MM.1S (cell line): ENCODE results near the gene STARD9.

Source experiments
- DNase-seq: peaks from one replicate; pipeline ENCODE4 v3.0.0-alpha.2; 2015
- H2AFZ ChIP-seq: fragments of 300-600 bp; sonication (generic); 2 replicates; pipeline ENCODE4 v1.6.0; 2016; ENCODE audit warnings: antibody characterized with exemption, low read length
- H3F3A ChIP-seq: fragments of 300-600 bp; sonication (generic); 2 replicates; pipeline ENCODE4 v1.6.1; 2016; ENCODE audit warnings: mild to moderate bottlenecking, antibody characterized with exemption, low read length, moderate library complexity, mixed read lengths; ENCODE audit not compliant: insufficient read depth
- H3K27ac ChIP-seq: fragments of 300-600 bp; sonication (generic); 2 replicates; pipeline ENCODE4 v1.5.1; 2016; ENCODE audit warnings: mild to moderate bottlenecking, low read length
- H3K27me3 ChIP-seq: fragments of 300-600 bp; sonication (generic); replicated peaks from 2 replicates; pipeline ENCODE4 v1.6.0; 2016; ENCODE audit warnings: low read length; ENCODE audit not compliant: insufficient read depth
- H3K36me3 ChIP-seq: fragments of 300-600 bp; sonication (generic); replicated peaks from 2 replicates; pipeline ENCODE4 v1.6.1; 2016; ENCODE audit warnings: mild to moderate bottlenecking, low read length, mixed read lengths; ENCODE audit not compliant: insufficient read depth
- H3K4me1 ChIP-seq: fragments of 300-600 bp; sonication (generic); 2 replicates; pipeline ENCODE4 v1.6.1; 2016; ENCODE audit warnings: low read length, mixed read lengths
- H3K4me2 ChIP-seq: fragments of 300-600 bp; sonication (generic); 2 replicates; pipeline ENCODE4 v1.6.0; 2016; ENCODE audit warnings: low read depth, low read length
- H3K4me3 ChIP-seq: fragments of 300-600 bp; sonication (generic); 2 replicates; pipeline ENCODE4 v1.5.1; 2016; ENCODE audit warnings: low read length, mixed read lengths
- H3K79me2 ChIP-seq: fragments of 300-600 bp; sonication (generic); 2 replicates; pipeline ENCODE4 v1.6.1; 2016; ENCODE audit warnings: mixed run types, low read length, mixed read lengths
- H3K9ac ChIP-seq: fragments of 300-600 bp; sonication (generic); 2 replicates; pipeline ENCODE4 v1.6.1; 2016; ENCODE audit warnings: low read length, mixed read lengths
- H3K9me2 ChIP-seq: fragments of 300-600 bp; sonication (generic); replicated peaks from 2 replicates; pipeline ENCODE4 v1.6.1; 2016; ENCODE audit warnings: mild to moderate bottlenecking, low read length, mixed read lengths; ENCODE audit not compliant: insufficient read depth
- H3K9me3 ChIP-seq: fragments of 300-600 bp; sonication (generic); replicated peaks from 2 replicates; pipeline ENCODE4 v1.6.1; 2016; ENCODE audit warnings: mild to moderate bottlenecking, low read length, mixed read lengths; ENCODE audit not compliant: insufficient read depth
- H4K20me1 ChIP-seq: fragments of 300-600 bp; sonication (generic); 2 replicates; pipeline ENCODE4 v1.6.1; 2016; ENCODE audit warnings: mild to moderate bottlenecking, low read length, moderate library complexity, mixed read lengths; ENCODE audit not compliant: insufficient read depth
- EZH2 ChIP-seq: fragments of 300-600 bp; sonication (generic); optimal IDR thresholded peaks from 2 replicates; pipeline ENCODE3; 2017; ENCODE audit warnings: low read depth, mild to moderate bottlenecking, antibody characterized with exemption, low read length, mixed read lengths
- EZH2phosphoT487 ChIP-seq: fragments of 300-600 bp; sonication (generic); IDR thresholded peaks from 2 replicates; pipeline ENCODE4 v1.6.1; 2018; ENCODE audit warnings: antibody characterized with exemption, low read length
- TF ChIP-seq, protein P1 (sequence below): fragments of 300-600 bp; sonication (generic); IDR thresholded peaks from 2 replicates; pipeline ENCODE4 v1.5.1; 2016; ENCODE audit warnings: antibody characterized with exemption, low read length, mixed read lengths

The STARD9 gene

DNA sequence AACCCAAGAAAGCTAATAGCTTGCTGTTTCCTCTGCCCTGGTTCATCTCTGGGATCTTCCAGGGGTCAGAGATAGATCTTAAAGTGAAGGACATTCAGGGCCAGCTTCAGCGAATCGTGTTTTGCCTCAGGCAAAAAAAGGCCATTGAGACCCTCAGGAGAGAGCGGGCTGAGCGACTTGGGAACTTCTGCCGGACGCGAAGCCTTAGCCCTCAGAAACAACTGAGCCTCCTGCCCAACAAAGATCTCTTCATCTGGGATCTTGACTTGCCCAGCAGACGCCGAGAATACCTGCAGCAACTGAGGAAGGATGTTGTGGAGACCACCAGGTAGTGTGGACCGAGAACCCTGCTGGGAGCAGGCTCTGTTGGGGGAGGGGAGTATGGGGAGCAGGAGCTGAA is 119.0 kb downstream of the STARD9 start:
- Histone ChIP-seq H4K20me1 (no peaks in the 10 kb centered on the region), H3K9me3 (no peaks in the 10 kb centered on the region), H3K9me2 (no peaks in the 10 kb centered on the region), H2AFZ (no peak overlapping the region), H3K27ac (no peak overlapping the region), H3K4me3 (no peak overlapping the region), H3K9ac (no peak overlapping the region), H3K36me3 (no peaks in the 10 kb centered on the region), H3K27me3 (no peaks in the 10 kb centered on the region), H3F3A (no peaks in the 10 kb centered on the region; the same call in 1 of the 2 replicates), H3K79me2 (no peaks in the 10 kb centered on the region), H3K4me1 (no peaks in the 10 kb centered on the region), H3K4me2 (no peak overlapping the region)
- TF ChIP-seq EZH2phosphoT487: no peak
- no peak for TF ChIP-seq EZH2
- TF ChIP-seq, protein P1, sequence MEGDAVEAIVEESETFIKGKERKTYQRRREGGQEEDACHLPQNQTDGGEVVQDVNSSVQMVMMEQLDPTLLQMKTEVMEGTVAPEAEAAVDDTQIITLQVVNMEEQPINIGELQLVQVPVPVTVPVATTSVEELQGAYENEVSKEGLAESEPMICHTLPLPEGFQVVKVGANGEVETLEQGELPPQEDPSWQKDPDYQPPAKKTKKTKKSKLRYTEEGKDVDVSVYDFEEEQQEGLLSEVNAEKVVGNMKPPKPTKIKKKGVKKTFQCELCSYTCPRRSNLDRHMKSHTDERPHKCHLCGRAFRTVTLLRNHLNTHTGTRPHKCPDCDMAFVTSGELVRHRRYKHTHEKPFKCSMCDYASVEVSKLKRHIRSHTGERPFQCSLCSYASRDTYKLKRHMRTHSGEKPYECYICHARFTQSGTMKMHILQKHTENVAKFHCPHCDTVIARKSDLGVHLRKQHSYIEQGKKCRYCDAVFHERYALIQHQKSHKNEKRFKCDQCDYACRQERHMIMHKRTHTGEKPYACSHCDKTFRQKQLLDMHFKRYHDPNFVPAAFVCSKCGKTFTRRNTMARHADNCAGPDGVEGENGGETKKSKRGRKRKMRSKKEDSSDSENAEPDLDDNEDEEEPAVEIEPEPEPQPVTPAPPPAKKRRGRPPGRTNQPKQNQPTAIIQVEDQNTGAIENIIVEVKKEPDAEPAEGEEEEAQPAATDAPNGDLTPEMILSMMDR: no peak
- no peak for DNase-seq

DNA sequence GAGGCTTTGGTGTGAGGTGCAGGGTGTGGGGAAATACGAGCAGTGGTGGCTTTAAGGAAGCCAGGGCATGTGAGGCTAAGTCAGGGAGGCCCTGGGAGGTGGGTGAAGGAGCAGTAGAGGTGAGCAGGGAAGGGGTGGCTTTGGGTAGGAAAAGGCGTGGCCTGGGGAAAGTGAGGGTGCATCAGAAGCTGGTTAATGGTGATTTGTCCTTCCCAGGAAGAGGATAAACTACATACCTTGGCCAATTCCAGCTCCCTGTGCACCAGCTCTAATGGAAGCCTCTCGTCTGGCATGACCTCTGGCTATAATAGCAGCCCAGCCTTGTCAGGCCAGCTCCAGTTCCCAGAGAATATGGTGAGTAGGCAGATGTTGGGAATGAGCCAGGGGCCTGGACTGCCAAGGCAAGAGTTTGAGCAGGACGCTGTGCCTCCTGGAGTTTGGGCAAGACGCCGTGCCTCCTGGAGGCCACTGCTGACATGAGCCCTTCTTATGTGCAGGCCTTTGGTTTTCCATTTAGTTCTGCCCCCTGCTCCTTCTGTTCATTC is 120.2 kb downstream of the STARD9 start:
- Histone ChIP-seq H4K20me1 (no peaks in the 10 kb centered on the region), H3K27me3 (no peaks in the 10 kb centered on the region), H3K4me1 (no peaks in the 10 kb centered on the region), H3K4me2 (no peak overlapping the region), H3K4me3 (no peak overlapping the region), H3K79me2 (no peaks in the 10 kb centered on the region), H3K36me3 (no peaks in the 10 kb centered on the region), H3K9me2 (no peaks in the 10 kb centered on the region), H3K27ac (no peak overlapping the region), H3K9ac (no peak overlapping the region), H3F3A (no peaks in the 10 kb centered on the region; the same call in 1 of the 2 replicates), H3K9me3 (no peaks in the 10 kb centered on the region), H2AFZ (no peak overlapping the region)
- no peak for DNase-seq
- TF ChIP-seq EZH2 (no peak), EZH2phosphoT487 (no peak)
- TF ChIP-seq, protein P1: no peak

DNA sequence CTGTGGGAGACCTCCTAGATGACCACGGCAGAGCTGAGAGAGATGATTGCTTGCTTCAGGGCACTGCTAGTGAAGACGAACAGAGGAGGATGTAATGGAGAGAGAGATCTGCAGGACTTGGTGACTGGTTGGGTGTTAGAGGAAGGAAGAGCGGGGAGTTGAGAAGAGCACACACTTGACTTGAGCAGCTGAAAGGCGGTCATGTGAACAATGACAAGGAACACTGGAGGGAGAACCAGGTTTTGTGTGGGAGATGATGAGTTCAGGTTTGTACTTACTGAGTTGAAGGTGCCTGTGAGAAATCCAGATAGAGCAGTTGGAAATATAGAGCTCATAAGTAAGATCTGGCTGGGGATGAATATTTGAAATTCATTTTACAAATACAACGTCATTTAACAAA is 121.2 kb downstream of the STARD9 start:
- no peak for TF ChIP-seq EZH2
- TF ChIP-seq EZH2phosphoT487: no peak
- TF ChIP-seq, protein P1: no peak
- H3K9ac ChIP-seq: no peak overlapping the region

More for the DNA sequence above, 121.2 kb downstream of the STARD9 start:
- no peaks in the 10 kb centered on the region for H3K36me3 ChIP-seq
- no peaks in the 10 kb centered on the region for H4K20me1 ChIP-seq
- H3K27ac ChIP-seq: no peak overlapping the region
- H3K9me3 ChIP-seq: no peaks in the 10 kb centered on the region
- H2AFZ ChIP-seq: no peak overlapping the region
- no peaks in the 10 kb centered on the region; the same call in 1 of the 2 replicates for H3F3A ChIP-seq
- no peaks in the 10 kb centered on the region for H3K9me2 ChIP-seq
- H3K4me3 ChIP-seq: no peak overlapping the region
- H3K79me2 ChIP-seq: no peaks in the 10 kb centered on the region
- DNase-seq: no peak
- H3K4me1 ChIP-seq: no peaks in the 10 kb centered on the region
- no peak overlapping the region for H3K4me2 ChIP-seq
- no peaks in the 10 kb centered on the region for H3K27me3 ChIP-seq
